GM12873 (cell line): ENCODE results near the gene SAXO2.

ENCODE experiments used
- TF ChIP-seq, protein P1 (sequence below): IDR thresholded peaks from 2 replicates; pipeline ENCODE4 v1.5.1; 2012; ENCODE audit warnings: low read depth, mild to moderate bottlenecking, moderate library complexity, low read length, control low read depth; ENCODE audit not compliant: insufficient read depth; ENCODE audit errors: missing control alignments

Gene SAXO2

DNA sequence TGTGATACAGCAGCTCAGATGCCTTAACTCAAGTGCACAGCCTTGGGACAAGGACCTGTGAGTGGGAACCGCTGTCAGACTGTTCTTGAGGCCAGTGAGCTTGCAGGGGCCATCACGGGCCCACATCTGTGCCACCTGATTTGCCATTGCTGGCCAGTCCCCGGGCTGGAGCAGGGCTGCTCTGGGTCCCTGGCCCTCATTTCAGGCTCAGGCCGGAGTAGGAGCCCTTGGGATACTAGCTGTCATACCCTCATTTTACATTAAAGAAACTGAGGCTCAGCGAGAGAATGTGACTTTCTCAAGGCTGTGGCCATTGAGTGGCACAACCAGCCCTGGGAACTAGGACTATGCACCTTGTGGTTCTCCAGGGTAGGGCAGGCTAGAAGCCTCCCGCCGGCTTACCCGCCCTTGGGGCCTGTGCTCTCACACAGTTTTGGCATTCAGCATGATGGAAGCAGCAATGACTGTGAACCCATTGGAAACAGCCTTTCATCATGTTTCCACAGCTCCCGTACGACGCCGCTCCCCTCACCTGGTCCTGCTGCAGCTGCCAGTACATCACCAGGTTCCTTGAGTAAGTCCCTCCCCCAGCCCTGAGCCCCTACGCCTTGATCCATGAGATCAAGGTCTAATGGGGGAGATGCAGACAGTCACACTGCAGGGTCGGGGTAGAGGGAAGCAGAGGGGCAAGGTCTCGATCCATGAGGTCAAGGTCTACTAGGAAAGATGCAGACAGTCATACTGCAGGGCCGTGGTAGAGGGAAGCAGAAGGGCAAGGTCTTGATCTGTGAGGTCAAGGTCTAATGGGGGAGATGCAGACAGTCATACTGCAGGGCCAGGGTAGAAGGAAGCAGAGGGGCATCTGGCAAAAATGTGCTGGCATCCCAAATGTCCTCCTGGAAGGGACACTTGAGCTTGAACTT is 44.4 kb downstream of the SAXO2 start:
- TF ChIP-seq, protein P1, sequence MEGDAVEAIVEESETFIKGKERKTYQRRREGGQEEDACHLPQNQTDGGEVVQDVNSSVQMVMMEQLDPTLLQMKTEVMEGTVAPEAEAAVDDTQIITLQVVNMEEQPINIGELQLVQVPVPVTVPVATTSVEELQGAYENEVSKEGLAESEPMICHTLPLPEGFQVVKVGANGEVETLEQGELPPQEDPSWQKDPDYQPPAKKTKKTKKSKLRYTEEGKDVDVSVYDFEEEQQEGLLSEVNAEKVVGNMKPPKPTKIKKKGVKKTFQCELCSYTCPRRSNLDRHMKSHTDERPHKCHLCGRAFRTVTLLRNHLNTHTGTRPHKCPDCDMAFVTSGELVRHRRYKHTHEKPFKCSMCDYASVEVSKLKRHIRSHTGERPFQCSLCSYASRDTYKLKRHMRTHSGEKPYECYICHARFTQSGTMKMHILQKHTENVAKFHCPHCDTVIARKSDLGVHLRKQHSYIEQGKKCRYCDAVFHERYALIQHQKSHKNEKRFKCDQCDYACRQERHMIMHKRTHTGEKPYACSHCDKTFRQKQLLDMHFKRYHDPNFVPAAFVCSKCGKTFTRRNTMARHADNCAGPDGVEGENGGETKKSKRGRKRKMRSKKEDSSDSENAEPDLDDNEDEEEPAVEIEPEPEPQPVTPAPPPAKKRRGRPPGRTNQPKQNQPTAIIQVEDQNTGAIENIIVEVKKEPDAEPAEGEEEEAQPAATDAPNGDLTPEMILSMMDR: peak; percentile 16

DNA sequence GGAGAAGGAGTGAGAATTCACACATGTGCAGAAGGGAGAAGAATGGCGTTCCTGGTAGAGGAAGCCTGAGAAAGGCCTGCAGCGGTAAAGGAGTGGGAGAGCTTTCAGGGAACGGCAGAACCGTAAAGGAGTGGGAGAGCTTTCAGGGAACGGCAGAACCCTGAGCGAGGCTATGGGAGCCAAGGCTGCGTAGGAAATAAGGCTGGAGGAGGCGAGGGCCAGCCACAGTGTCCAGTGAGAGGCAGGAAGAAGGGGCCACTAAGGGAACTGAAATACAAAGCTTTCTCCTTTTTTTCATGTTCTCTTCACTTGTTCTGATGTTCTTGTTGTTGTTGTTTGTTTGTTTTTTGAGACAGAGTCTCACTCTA is 45.1 kb downstream of the SAXO2 start:
- TF ChIP-seq, protein P1: no peak

DNA sequence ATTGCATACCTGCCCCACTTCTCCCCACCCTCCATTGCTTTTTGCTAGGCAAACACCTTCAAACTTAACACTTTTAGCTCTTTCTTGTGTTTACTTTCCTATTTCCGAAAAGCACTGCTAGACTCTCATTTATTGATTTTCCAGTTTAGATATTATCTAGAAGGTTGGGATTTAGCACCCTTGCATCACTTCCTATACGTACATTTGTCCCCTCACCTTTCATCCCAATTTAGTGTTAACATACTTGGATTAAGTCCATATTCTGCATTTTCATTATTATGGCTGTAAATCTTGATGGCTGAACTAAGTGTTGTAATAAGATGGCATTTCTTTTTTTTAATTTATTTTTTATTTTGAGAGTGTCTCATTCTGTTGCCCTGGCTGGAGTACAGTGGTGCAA is 47.2 kb downstream of the SAXO2 start:
- TF ChIP-seq, protein P1: no peak

DNA sequence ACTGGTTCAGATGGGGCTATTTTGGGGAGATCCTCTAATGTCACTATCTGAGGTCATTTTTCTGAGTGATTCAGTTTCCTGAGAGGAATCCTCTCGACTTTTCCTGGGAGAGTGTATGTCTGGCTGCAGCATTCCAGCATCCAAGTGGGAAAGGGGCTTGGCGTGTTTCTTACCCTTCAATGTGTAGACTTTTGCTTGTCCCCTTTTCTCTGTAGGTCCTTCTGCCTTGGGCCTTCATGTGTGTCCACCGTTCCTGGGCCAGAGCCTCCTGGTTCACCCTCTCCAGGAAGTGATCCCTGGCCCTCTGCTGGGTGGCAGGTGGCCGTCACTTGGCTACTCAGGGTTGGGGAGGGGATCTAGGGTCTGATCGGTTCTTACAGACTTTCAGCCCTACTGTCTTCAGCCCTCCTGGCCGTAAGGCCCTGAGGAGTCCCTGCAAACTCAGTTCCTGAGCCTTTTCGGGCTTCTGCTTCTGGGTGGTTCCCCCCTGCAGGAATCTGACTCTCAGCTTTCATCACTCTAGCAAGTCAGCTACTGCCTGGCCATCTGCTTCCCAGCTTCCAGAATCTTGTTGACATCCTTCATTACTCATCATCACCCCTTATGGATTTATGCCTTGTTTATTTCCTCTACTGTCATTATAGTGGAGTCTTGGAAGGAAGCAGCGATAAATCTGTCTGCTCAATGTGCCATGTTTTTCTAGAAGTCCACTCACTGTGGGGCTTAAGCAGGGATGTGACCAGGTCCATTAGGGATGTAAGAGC is 50.1 kb downstream of the SAXO2 start:
- TF ChIP-seq, protein P1: no peak

DNA sequence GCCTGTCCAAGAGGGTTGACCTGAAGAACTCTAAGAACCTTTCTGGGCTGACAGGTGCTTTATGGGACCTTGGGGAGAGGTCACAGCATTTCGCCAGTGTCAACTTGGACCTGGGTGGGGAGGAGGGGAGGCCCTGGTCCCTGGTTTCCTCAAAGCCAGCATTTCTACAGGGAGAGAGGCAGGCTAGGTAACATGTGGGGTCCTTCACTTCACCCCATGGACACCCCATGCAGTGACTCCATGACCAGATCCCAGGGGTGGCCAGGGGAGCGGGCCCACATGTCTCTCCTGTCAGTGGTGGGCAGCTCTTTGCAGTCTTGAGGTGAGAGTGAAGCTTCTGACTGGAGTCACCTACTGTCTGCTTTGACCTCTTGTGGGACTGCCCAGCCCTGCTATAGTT is 50.8 kb downstream of the SAXO2 start:
- TF ChIP-seq, protein P1: no peak

DNA sequence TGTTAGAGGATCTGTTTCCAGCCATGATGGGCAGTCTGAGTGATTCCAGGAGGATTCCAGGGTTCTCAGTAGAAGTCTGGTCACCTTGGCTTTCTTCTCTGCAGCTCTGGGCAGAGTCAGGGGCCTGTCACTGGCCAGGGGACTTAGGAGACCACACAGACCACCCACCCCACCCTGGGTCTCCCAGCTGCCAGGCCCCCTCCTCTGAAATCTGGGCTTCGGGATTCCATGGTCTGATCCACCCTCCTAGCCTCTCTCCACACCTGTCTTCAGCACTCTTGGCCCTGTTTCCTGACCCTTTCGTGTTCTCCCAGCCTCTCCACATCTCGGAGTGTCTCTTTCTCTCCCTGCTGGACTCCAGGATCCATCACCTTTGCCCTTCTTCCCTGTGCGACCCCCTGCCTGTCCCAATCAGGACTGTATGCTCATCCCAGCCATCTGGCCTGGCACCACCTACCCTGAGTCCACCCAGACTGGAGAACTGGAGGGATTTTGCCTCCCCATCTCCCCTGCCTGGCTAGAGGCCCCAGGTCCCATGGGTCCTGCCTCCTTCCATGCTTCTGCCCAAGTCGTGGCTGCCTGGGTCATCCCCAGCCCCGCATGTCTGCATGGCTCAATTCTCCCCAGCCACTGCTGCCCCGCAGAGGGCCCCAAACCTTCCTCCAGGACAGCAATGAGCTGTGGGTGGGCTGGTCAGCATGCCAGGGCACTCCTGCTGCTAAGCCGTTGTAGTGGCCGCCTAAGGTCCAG is 52.3 kb downstream of the SAXO2 start:
- TF ChIP-seq, protein P1: no peak

DNA sequence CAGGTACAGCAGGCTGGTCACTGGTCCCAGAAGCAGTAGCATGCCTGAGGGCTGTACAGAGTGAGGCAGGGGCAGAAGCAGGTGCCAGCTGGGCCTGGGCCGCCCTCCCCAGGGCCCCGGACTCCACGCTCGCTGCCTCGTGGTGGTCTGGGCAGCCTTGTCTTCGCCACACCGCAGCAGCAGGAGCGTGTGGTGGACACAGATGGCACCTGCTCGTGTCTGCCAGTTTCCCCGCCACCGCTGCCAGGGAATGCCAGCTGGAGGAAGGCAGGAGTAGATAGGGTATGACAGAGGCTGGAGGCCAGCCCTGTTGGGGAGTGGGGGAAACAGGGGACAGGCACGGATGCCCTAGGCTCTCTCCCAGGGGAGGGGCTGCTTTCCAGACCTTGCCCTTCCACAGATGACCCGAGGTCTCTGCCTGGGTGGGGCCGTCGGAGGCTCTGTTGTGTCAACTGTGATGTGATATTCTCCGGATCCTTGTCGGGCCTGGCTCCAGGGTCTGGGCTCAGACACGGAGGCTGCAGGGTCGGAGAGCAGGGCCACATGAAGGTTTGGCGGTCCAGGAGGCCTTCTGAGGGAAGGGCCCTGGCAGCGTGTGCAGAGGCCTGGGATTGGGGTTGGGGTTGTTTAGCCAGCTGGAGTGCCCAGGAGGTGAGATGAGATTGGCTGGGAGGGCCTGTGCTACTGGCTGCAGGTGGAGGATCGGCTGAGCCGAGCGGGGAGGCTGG is 53.1 kb downstream of the SAXO2 start:
- TF ChIP-seq, protein P1: no peak
